Breast epithelium (tissue), 4 donors: ENCODE results near the gene TBC1D22B. TPM values are rescaled to one million over a fixed set of nuclear protein-coding genes. Genes with fewer than 3 reads are reported as not detected.

Source experiments
- DNase-seq, 2 donors: peaks; one replicate each; pipeline ENCODE4 v3.0.0-alpha.2; 2019; ENCODE audit warnings: low spot score in 2 of 2
- H3K27ac ChIP-seq, 2 donors: fragments of 200-600 bp; sonication (generic) in 1 of 2; one replicate each; pipeline ENCODE4 v1.5.1; 2016 to 2019; ENCODE audit warnings: mild to moderate bottlenecking in 1 of 2
- H3K27me3 ChIP-seq, 2 donors: fragments of 200-600 bp; sonication (generic) in 1 of 2; one replicate each; pipeline versions ENCODE4 v1.5.1 to v1.6.0; 2017 to 2019; ENCODE audit warnings: control low read depth in 1 of 2, mild to moderate bottlenecking in 1 of 2
- H3K36me3 ChIP-seq: fragments of 200-600 bp; one replicate; pipeline ENCODE4 v1.5.1; 2019
- H3K4me1 ChIP-seq, 2 donors: fragments of 200-600 bp; sonication (generic); one replicate each; pipeline ENCODE4 v1.5.1; 2016 to 2019; ENCODE audit warnings: control low read depth in 1 of 2
- H3K4me3 ChIP-seq, 3 donors: fragments of 200-600 bp; sonication (generic); 1 replicate in 2 of 3; 2 replicates in 1 of 3; pipeline ENCODE4 v1.5.1; 2016 to 2019; ENCODE audit warnings: mild to moderate bottlenecking in 3 of 3, moderate library complexity in 2 of 3
- H3K9me3 ChIP-seq, 2 donors: fragments of 200-600 bp; sonication (generic) in 1 of 2; one replicate each; pipeline ENCODE4 v1.5.1; 2016 to 2019; ENCODE audit warnings: control low read depth in 1 of 2
- CTCF ChIP-seq, 3 donors: fragments of 450-650 bp; IDR thresholded peaks; one replicate each; pipeline ENCODE4 v1.5.1; 2016 to 2017; ENCODE audit warnings: antibody characterized with exemption in 3 of 3, mild to moderate bottlenecking in 3 of 3, moderate library complexity in 3 of 3
- POLR2A ChIP-seq: fragments of 450-650 bp; IDR thresholded peaks from one replicate; pipeline ENCODE4 v1.6.1; 2016; ENCODE audit warnings: antibody characterized with exemption, mild to moderate bottlenecking, moderate library complexity
- POLR2AphosphoS5 ChIP-seq, 3 donors: sonication (generic); formaldehyde crosslinking; IDR thresholded peaks; one replicate each; pipeline ENCODE4 v1.6.1; 2017; ENCODE audit warnings: antibody characterized with exemption in 3 of 3
- intact Hi-C: fragments of 100-400 bp; cut with DNase I; formaldehyde crosslinking; loops from one replicate; pipeline ENCODE4 v1.15.1; 2023; ENCODE audit warnings: low total_unique reads
- total RNA-seq, 3 donors: library from RNA; depleted of rRNA; stranded (reverse); fragments of >200 nt; gene quantifications; one replicate each; pipeline ENCODE4 v1.1.0, GENCODE V29; 2016

The TBC1D22B gene
- total RNA-seq, 3 donors from 2014 or later: 5.8 to 12.4 (median 8.8) TPM

GRCh38 chr6:37313723-37314486 lies 56.3 kb downstream of the TBC1D22B start:
- no peak for TF ChIP-seq POLR2AphosphoS5 (IDR thresholded peaks at IDR 0.05)
- no peak for TF ChIP-seq POLR2A
- TF ChIP-seq CTCF (IDR thresholded peaks at IDR 0.05): no peak
- intact Hi-C loops: no loop called here
- Histone ChIP-seq H3K27ac (no peak overlapping the region), H3K9me3 (no peaks in the 10 kb centered on the region), H3K36me3 (no peaks in the 10 kb centered on the region), H3K4me1 (no peaks in the 10 kb centered on the region), H3K27me3 (no peaks in the 10 kb centered on the region), H3K4me3 (no peak overlapping the region)
- no peak for DNase-seq

- Histone ChIP-seq H3K4me3 (no peak overlapping the region), H3K4me1 (no peaks in the 10 kb centered on the region), H3K9me3 (no peaks in the 10 kb centered on the region), H3K27me3 (no peaks in the 10 kb centered on the region), H3K27ac (no peak overlapping the region), H3K36me3 (no peaks in the 10 kb centered on the region)
- TF ChIP-seq POLR2AphosphoS5 (IDR thresholded peaks at IDR 0.05) (no peak), POLR2A (no peak), CTCF (IDR thresholded peaks at IDR 0.05) (no peak)
- intact Hi-C loops: no loop called here
- DNase-seq: no peak
Observed at GRCh38 chr6:37314487-37315156, 57.0 kb downstream of the TBC1D22B start.

DNA sequence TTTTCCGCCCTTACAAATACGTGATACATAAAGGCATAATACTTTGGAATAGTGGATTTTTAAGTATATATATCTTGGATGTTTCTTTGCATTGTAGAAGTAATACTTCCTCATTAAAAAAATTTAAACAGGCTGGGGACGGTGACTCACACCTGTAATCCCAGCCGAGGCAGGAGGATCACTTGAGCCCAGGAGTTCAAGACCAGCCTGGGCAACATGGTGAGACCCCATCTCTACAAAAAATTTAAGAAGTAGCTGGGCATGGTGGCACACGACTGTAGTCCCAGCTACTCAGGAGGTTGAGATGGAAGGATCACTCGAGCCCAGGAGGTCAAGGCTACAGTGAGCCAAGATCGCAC lies 57.6 kb downstream of the TBC1D22B start:
- TF ChIP-seq CTCF (IDR thresholded peaks at IDR 0.05): no peak
- TF ChIP-seq POLR2A: no peak
- no peak for TF ChIP-seq POLR2AphosphoS5 (IDR thresholded peaks at IDR 0.05)
- H3K9me3 ChIP-seq: no peaks in the 10 kb centered on the region
- H3K27me3 ChIP-seq: no peaks in the 10 kb centered on the region
- H3K4me3 ChIP-seq: no peak overlapping the region
- intact Hi-C loops: no loop called here
- H3K4me1 ChIP-seq: no peaks in the 10 kb centered on the region
- no peaks in the 10 kb centered on the region for H3K36me3 ChIP-seq
- DNase-seq: no peak
- H3K27ac ChIP-seq: no peak overlapping the region

GRCh38 chr6:37316071-37316470 lies 58.5 kb downstream of the TBC1D22B start:
- no peaks in the 10 kb centered on the region for H3K36me3 ChIP-seq
- intact Hi-C loops: no loop called here
- DNase-seq: no peak

More at GRCh38 chr6:37316071-37316470, 58.5 kb downstream of the TBC1D22B start:
- TF ChIP-seq POLR2A (no peak), CTCF (IDR thresholded peaks at IDR 0.05) (no peak), POLR2AphosphoS5 (IDR thresholded peaks at IDR 0.05) (no peak)
- no peaks in the 10 kb centered on the region for H3K4me1 ChIP-seq
- H3K4me3 ChIP-seq: no peak overlapping the region
- H3K27me3 ChIP-seq: no peaks in the 10 kb centered on the region
- no peak overlapping the region for H3K27ac ChIP-seq
- no peaks in the 10 kb centered on the region for H3K9me3 ChIP-seq
